ENCODE measurements around the gene GALNT5. TPM values are rescaled to one million over a fixed set of nuclear protein-coding genes. Genes with fewer than 3 reads are reported as not detected.

Gene GALNT5
- polyA plus RNA-seq, 1 donor (not counting 4 experiments of a cell fraction or from before 2014, with no cell fraction given) = 8.3 TPM

GRCh38 chr2:157267476-157267875 lies 10.0 kb downstream of the GALNT5 start:
- Histone ChIP-seq H3K27ac (ENCODE audit: control insufficient read depth, insufficient read depth, low read length) (no peak overlapping the region), H3K4me3 (ENCODE audit: control insufficient read depth in 2 of 3, extremely low read depth in 1 of 3, insufficient read depth in 2 of 3, low read depth in 1 of 3, low read length in 3 of 3) (no peak overlapping the region), H4K20me1 (ENCODE audit: control insufficient read depth, extremely low read depth, insufficient read depth, low read length) (no peaks in the 10 kb centered on the region), H3K4me2 (ENCODE audit: control insufficient read depth, extremely low read depth, insufficient read depth, low read depth, low read length) (no peak overlapping the region), H3K9me1 (ENCODE audit: control insufficient read depth, extremely low read depth, insufficient read depth, low read length) (no peaks in the 10 kb centered on the region), H3K4me1 (ENCODE audit: control insufficient read depth, extremely low read depth, insufficient read depth, low read length) (peaks cover 7% of the 10 kb centered on the region), H3K36me3 (ENCODE audit: control insufficient read depth in 2 of 2, extremely low read depth in 1 of 2, insufficient read depth in 2 of 2, low read length in 2 of 2) (no peaks in the 10 kb centered on the region), H3K79me2 (ENCODE audit: control insufficient read depth, insufficient read depth, low read length) (no peaks in the 10 kb centered on the region), H2AFZ (ENCODE audit: control insufficient read depth, low read length) (no peak overlapping the region), H3K27me3 (ENCODE audit: control insufficient read depth, extremely low read depth, insufficient read depth, low read length) (no peaks in the 10 kb centered on the region), H3K9ac (ENCODE audit: control insufficient read depth, extremely low read depth, insufficient read depth, low read length) (no peak overlapping the region), H3K9me3 (ENCODE audit: control insufficient read depth, low read depth, low read length) (no peaks in the 10 kb centered on the region)
- dilution Hi-C loops (cut with MboI; ENCODE audit: extremely low pct_ligation_motif_present, low sequenced_read_pairs) = no loop called here
- no peak for FAIRE-seq
- DNase-seq (ENCODE audit: low read depth, low spot score) = no peak
- no peak for TF ChIP-seq CTCF (optimal IDR thresholded peaks at IDR 0.05 in 1 of 3, IDR thresholded peaks at IDR 0.05 in 1 of 3, conservative IDR thresholded peaks at IDR 0.05 in 1 of 3; ENCODE audit: extremely low read depth in 1 of 3, insufficient read depth in 2 of 3, low read length in 3 of 3)
- TF ChIP-seq EZH2 (IDR thresholded peaks at IDR 0.05; ENCODE audit: low read length) = no peak

GRCh38 chr2:157269060-157269459 lies 11.6 kb downstream of the GALNT5 start:
- Histone ChIP-seq H3K9me1 (ENCODE audit: control insufficient read depth, extremely low read depth, insufficient read depth, low read length) (no peaks in the 10 kb centered on the region), H3K27me3 (ENCODE audit: control insufficient read depth, extremely low read depth, insufficient read depth, low read length) (no peaks in the 10 kb centered on the region), H3K9me3 (ENCODE audit: control insufficient read depth, low read depth, low read length) (no peaks in the 10 kb centered on the region), H3K9ac (ENCODE audit: control insufficient read depth, extremely low read depth, insufficient read depth, low read length) (no peak overlapping the region), H3K4me3 (ENCODE audit: control insufficient read depth in 2 of 3, extremely low read depth in 1 of 3, insufficient read depth in 2 of 3, low read depth in 1 of 3, low read length in 3 of 3) (no peak overlapping the region), H4K20me1 (ENCODE audit: control insufficient read depth, extremely low read depth, insufficient read depth, low read length) (no peaks in the 10 kb centered on the region), H3K79me2 (ENCODE audit: control insufficient read depth, insufficient read depth, low read length) (no peaks in the 10 kb centered on the region), H2AFZ (ENCODE audit: control insufficient read depth, low read length) (peak overlapping the region; percentile 33), H3K36me3 (ENCODE audit: control insufficient read depth in 2 of 2, extremely low read depth in 1 of 2, insufficient read depth in 2 of 2, low read length in 2 of 2) (no peaks in the 10 kb centered on the region), H3K4me2 (ENCODE audit: control insufficient read depth, extremely low read depth, insufficient read depth, low read depth, low read length) (no peak overlapping the region), H3K27ac (ENCODE audit: control insufficient read depth, insufficient read depth, low read length) (no peak overlapping the region), H3K4me1 (ENCODE audit: control insufficient read depth, extremely low read depth, insufficient read depth, low read length) (peaks cover 4% of the 10 kb centered on the region)
- DNase-seq (ENCODE audit: low read depth, low spot score) (no peak), FAIRE-seq (no peak)
- dilution Hi-C loops (cut with MboI; ENCODE audit: extremely low pct_ligation_motif_present, low sequenced_read_pairs) = no loop called here
- TF ChIP-seq EZH2 (IDR thresholded peaks at IDR 0.05; ENCODE audit: low read length) (no peak), CTCF (optimal IDR thresholded peaks at IDR 0.05 in 1 of 3, IDR thresholded peaks at IDR 0.05 in 1 of 3, conservative IDR thresholded peaks at IDR 0.05 in 1 of 3; ENCODE audit: extremely low read depth in 1 of 3, insufficient read depth in 2 of 3, low read length in 3 of 3) (no peak)
